NCI-H2171 (cell line): ENCODE measurements around the gene RASGEF1B.
"Not testable (repeated sequence)": the region's sequence is repeated elsewhere in the genome, so short reads cannot be mapped to it uniquely, and the experiment has no call there.

Source experiments
- DNase-seq: peaks from one replicate; lab custom pipeline; 2025; lab: John Stamatoyannopoulos, UW

RASGEF1B gene

GRCh38 chr4:81429607-81430006 lies 42.1 kb downstream of the RASGEF1B start:
- no peak for DNase-seq

- no peak for DNase-seq
These were observed 42.7 kb downstream of the RASGEF1B start for GRCh38 chr4:81429031-81429430.

- DNase-seq: no peak
These were observed 43.7 kb downstream of the RASGEF1B start for GRCh38 chr4:81428002-81428401.

DNA sequence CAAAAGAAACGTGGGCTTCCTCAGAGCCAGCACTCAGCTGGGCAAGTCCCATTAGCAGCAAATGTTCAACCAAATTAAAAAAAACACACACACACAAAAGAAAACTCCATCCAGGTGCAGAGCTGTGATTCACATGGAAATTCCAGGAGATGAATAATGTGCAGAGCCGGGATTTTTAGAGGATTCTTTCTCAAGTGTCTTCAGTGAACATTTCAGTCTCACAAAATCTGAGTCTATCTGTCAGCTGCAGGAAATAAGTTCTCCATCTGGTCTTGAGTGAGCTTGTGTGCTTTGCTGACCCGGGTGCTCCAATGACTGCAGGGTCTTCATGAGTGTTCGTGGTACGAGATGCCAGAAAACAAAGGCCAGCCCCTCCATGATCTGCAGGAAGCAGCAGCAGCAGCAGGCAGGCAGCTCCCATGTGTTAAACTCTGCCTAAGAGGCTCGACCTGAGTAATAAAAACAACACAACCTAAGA lies 44.3 kb downstream of the RASGEF1B start:
- DNase-seq: no peak

DNA sequence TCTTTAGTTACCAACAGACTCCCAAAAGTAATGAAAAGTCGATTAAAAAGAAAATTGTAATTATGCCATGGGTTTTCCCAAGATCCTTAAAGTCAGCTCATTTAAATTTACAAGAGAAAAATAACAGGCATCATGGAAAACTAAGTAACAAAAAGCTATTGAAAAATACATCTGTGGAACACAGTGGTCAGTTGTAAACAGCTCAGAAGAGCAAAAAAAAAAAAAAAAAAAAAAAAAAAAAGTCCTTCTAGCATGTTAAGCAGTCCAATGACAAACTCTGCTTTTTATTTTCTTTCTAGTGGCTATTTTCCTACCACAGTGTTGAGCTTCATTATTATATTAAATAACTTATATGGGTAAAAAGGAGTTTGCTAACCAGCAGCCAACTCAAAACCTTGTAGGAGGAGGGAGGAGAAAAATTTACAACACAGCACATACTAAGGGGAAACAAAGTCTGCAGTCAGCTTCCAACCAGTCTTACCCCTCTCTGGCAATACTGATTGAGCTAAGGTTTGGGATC lies 44.9 kb downstream of the RASGEF1B start:
- no peak for DNase-seq

- DNase-seq: no peak
These were observed 46.6 kb downstream of the RASGEF1B start for GRCh38 chr4:81424816-81425755.

- no peak for DNase-seq
These were observed 47.4 kb downstream of the RASGEF1B start for GRCh38 chr4:81424336-81424735.

- no peak for DNase-seq
These were observed 49.1 kb downstream of the RASGEF1B start for GRCh38 chr4:81422595-81422994.

GRCh38 chr4:81421346-81422218 lies 50.1 kb downstream of the RASGEF1B start:
- no peak for DNase-seq

GRCh38 chr4:81418572-81418971 lies 53.1 kb downstream of the RASGEF1B start:
- DNase-seq: no peak

DNA sequence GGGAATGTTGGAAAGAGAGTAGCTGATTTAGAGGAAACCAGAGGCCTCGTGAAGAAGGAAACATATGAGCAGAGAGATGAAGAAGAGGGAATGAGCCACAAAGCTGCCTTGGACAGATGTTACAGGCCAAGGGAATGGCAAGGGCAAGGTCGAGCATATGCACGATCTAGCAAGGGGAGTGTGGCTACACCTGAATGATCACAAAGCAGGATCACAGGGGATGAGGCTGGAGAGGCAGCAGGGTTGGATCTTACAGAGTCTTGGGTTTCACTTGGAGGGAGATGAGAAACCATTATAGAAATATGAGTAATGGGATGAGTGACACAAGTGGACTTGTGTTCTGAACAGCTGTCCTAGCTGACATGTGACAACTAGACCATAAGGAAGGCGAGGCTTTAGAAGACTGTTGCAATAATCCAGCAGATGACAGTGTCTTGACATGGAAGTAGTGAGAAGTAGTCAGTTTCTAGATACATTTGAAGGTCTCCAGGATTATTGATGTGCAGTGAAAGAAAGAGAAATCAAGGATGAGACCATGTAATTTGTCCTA lies 58.7 kb downstream of the RASGEF1B start:
- no peak for DNase-seq

DNA sequence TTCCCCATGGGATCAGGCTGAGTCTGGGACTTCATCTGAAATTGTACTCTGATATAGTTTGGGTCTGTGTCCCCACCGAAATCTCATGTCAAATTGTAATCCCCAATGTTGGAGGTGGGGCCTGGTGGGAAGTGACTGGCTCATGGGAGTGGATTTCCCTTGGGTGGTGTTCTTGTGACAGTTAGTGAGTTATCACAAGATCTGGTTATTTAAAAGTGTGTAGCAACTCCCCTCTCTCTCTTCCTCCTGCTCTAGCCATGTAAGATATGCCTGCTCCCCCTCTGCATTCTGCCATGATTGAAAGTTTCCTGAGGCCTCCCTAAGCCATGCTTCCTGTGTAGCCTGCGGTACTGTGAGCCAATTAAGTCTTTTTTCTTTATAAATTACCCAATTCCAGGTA lies 61.0 kb downstream of the RASGEF1B start:
- no peak for DNase-seq

DNA sequence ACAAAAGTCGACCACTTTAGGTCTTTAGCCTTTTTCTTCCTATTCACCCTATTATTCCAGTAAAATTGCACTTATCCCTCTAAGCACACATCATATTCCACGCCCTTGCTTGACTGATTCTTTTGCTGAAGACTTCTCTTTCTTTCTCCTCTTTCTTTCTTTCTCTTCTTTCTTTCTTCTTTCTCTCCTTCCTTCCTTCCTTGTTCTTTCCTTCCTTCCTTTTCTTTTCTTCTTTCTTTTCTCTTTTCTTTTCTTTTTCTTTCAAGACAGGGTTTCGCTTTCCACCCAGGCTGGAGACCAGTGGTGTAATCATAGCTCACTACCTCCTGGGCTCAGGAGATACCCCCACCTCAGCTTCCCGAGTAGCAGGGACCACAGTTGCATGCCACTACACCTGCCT lies 61.9 kb downstream of the RASGEF1B start:
- DNase-seq: no peak

GRCh38 chr4:81408341-81408740 lies 63.4 kb downstream of the RASGEF1B start:
- DNase-seq: no peak

DNA sequence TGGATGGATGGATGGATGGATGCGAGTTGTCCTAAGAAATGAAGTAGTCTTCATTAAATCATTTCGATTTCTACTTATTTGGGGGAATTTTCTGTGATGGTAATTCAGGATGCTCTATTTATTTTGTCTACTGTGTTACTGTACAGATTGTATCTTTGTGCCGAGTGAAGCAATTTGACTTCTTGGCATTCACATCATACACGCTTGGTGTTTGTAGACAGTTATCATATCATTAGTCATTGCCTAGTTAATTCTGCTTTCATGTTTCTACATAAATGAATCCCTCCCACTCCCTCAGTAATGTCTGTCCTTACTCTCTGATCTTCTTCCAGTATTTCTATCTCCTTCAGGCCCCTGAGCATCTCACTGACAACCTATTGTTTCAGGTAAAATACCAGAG lies 64.0 kb downstream of the RASGEF1B start:
- no peak for DNase-seq

DNA sequence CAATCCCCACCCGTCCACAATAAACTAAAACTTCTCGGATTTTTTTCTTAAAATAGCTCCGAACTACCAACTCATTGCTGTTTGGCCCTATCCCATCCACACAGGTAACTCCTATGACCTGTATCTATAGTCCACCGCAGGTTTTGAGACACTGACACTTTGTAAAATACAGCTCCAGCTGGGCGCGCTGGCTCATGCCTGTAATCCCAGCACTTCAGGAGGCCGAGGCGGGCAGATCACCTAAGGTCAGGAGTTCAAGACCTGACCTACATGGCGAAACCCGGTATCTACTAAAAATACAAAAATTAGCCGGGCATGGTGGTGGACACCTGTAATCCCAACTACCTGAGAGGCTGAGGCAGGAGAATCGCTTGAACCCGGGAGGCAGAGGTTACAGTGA lies 65.2 kb downstream of the RASGEF1B start:
- DNase-seq: not testable (repeated sequence)

DNA sequence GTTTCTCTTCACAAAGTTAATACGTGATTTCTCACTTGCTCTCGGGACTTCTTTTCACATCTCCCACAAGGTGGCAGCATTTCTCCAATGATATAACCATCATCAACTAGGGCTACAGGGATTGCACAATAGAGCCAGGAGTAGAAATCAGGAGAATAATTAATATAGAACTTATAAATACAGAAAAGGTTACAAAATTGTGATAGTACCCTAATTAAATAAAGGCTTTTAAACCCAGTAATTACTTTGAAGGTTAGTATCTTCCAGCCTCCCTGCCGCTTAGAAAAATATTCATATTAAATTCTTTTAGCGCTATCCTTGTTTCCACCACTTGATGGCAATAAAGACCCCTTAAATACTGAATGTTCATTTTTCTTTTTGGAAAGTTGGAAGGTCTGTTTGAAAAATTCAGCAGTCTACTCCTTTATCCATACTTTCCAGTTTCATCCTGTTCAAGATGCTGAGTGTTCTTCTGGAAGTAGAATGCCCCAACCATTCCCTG lies 65.8 kb downstream of the RASGEF1B start:
- peak; percentile 52 for DNase-seq

DNA sequence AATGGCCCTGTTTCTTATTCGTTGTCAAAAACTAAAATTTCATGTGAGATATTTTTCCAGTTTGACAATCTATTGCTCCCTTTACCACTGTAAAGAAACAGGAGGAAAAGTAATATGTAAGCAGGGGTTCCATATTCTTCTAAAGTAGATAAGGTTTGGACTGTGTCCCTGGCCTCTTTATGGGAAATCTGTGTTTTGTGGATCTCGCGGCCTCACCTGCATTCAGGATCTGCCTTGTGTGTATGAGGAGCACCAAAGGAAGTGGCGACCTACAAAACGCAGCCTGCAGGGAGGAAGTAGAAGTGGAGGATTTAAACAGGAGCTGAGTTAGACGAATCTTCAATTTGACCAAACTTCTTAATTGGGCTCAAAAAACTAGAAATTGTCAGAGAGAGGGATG lies 67.0 kb downstream of the RASGEF1B start:
- no peak for DNase-seq

DNA sequence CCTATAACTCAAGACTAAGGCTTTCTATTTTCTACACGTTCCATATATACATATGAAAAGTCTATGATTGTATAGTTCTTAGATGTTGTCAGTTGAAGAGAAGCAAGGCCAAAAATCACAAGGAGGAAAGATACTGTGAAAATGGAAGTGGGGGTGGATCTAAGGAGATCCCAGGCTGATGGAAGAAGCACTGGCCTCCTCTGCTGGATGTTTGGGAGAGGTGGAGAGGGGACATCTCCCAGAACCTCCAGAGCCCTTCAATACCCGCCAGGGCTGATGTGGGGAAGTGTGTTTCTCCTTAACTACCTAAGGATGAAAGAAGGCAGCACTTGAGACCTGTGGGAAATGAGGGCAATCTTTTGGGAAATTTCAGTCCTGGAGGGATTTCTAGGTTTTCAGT lies 67.4 kb downstream of the RASGEF1B start:
- no peak for DNase-seq

DNA sequence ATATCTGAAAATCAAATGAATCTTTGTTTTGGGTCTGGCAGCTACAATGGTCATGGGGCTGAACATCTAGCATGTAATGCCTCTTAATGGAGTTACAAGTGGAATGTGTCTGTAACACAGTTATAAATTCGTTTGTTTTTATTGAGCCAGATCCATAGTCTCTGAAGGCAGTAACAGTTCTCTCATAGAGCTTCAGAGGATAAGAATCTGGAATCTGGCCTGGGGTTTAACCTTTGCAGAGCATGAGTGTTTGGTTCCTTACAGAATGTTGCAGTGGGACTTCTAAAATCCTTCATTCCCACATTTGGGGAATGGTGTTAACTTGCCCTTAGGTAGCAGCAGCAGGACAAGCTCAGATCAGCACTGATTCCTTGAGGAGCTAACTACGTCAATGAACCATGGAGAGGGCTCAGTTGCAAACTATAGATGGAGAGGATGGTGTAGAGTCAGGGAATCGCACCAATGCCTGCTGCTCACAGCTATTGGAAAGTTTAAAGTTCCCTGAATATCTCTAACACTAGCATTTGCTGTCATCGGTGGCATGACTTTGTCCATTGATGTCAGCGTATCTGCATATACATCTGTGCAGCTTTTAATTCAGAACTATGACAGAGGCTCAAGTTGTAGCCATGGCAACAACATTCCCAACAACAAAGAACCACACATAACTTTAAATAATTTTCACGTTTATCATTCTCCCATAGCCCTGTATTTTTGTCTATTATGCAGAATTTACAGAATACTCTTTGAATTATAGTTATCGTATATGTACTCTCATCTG lies 72.2 kb downstream of the RASGEF1B start:
- no peak for DNase-seq

GRCh38 chr4:81398379-81398778 lies 73.3 kb downstream of the RASGEF1B start:
- DNase-seq: no peak
